ENCODE data around the gene MAPKBP1. TPM values are rescaled to one million over a fixed set of nuclear protein-coding genes. Genes with fewer than 3 reads are reported as not detected.
A peak's percentile ranks its signal among the peaks of the same experiment; 100 is the strongest.

MAPKBP1 gene
- total RNA-seq, 2 experiments from 2014 or later: 16.6 to 17.2 TPM

DNA sequence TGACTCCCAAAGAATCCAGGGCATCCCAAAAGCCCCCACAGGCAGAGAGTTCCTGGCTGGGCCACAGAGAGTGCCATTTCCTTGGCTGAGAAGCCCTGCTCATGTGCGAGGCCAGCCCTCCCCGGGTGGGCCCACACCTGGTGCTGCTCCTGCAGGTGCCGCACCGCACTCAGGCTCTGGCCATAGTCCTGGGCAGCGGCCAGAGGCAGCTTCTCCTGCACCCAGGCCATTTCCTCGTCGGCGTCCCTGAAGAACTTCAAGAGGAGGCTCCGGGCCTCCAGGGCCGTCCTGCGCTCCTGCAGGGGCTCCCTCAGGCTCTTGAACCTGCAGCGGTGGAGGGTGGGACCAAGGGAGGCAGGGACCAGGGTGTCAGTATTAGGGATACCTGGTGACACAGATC, 82.4 kb downstream of the MAPKBP1 start:
- intact Hi-C loops (cut with micrococcal nuclease): no loop called here
- peaks cover 5% of the 10 kb centered on the region for H3K4me1 Mint-ChIP-seq (ENCODE audit: low read depth)
- ATAC-seq (no peak), DNase-seq (no peak)
- TF ChIP-seq, protein P1, sequence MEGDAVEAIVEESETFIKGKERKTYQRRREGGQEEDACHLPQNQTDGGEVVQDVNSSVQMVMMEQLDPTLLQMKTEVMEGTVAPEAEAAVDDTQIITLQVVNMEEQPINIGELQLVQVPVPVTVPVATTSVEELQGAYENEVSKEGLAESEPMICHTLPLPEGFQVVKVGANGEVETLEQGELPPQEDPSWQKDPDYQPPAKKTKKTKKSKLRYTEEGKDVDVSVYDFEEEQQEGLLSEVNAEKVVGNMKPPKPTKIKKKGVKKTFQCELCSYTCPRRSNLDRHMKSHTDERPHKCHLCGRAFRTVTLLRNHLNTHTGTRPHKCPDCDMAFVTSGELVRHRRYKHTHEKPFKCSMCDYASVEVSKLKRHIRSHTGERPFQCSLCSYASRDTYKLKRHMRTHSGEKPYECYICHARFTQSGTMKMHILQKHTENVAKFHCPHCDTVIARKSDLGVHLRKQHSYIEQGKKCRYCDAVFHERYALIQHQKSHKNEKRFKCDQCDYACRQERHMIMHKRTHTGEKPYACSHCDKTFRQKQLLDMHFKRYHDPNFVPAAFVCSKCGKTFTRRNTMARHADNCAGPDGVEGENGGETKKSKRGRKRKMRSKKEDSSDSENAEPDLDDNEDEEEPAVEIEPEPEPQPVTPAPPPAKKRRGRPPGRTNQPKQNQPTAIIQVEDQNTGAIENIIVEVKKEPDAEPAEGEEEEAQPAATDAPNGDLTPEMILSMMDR (IDR thresholded peaks at IDR 0.05): no peak
- ChIA-PET POLR2A (no interaction called here), CTCF (no interaction called here)
- H3K27ac Mint-ChIP-seq: no peak overlapping the region
- H3K27me3 Mint-ChIP-seq: no peaks in the 10 kb centered on the region
- H3K9me3 Mint-ChIP-seq: no peaks in the 10 kb centered on the region
- no peak overlapping the region for H3K4me3 Mint-ChIP-seq
- H3K36me3 Mint-ChIP-seq (ENCODE audit: low read depth): no peaks in the 10 kb centered on the region

- peaks cover 5% of the 10 kb centered on the region for H3K4me1 Mint-ChIP-seq (ENCODE audit: low read depth)
- CTCF ChIA-PET: interaction anchor here (1.7 kb wide), 1 partner anchor 84 kb away, joined by 6 read pairs; the partner anchor contains the start of gene MAPKBP1
- no peak for DNase-seq
Measured at GRCh38 chr15:41857316-41857715, 83.0 kb downstream of the MAPKBP1 start.

GRCh38 chr15:41858756-41859155, 84.5 kb downstream of the MAPKBP1 start:
- H3K27ac Mint-ChIP-seq: no peak overlapping the region
- no peak for ATAC-seq
- TF ChIP-seq, protein P1 (IDR thresholded peaks at IDR 0.05): no peak
- DNase-seq: no peak
- H3K27me3 Mint-ChIP-seq: no peaks in the 10 kb centered on the region
- no peaks in the 10 kb centered on the region for H3K36me3 Mint-ChIP-seq (ENCODE audit: low read depth)
- no peak overlapping the region for H3K4me3 Mint-ChIP-seq
- intact Hi-C loops (cut with micrococcal nuclease): no loop called here
- ChIA-PET POLR2A (no interaction called here), CTCF (interaction anchor here (1.7 kb wide), 1 partner anchor 85 kb away, joined by 6 read pairs; the partner anchor contains the start of gene MAPKBP1)
- peaks cover 5% of the 10 kb centered on the region for H3K4me1 Mint-ChIP-seq (ENCODE audit: low read depth)
- H3K9me3 Mint-ChIP-seq: no peaks in the 10 kb centered on the region

More at GRCh38 chr15:41857316-41857715, 83.0 kb downstream of the MAPKBP1 start:
- Mint-ChIP-seq H3K9me3 (no peaks in the 10 kb centered on the region), H3K27ac (no peak overlapping the region), H3K27me3 (no peaks in the 10 kb centered on the region), H3K36me3 (ENCODE audit: low read depth) (no peaks in the 10 kb centered on the region), H3K4me3 (no peak overlapping the region)
- TF ChIP-seq, protein P1 (IDR thresholded peaks at IDR 0.05): no peak
- intact Hi-C loops (cut with micrococcal nuclease): no loop called here
- ATAC-seq: no peak
- POLR2A ChIA-PET: no interaction called here

DNA sequence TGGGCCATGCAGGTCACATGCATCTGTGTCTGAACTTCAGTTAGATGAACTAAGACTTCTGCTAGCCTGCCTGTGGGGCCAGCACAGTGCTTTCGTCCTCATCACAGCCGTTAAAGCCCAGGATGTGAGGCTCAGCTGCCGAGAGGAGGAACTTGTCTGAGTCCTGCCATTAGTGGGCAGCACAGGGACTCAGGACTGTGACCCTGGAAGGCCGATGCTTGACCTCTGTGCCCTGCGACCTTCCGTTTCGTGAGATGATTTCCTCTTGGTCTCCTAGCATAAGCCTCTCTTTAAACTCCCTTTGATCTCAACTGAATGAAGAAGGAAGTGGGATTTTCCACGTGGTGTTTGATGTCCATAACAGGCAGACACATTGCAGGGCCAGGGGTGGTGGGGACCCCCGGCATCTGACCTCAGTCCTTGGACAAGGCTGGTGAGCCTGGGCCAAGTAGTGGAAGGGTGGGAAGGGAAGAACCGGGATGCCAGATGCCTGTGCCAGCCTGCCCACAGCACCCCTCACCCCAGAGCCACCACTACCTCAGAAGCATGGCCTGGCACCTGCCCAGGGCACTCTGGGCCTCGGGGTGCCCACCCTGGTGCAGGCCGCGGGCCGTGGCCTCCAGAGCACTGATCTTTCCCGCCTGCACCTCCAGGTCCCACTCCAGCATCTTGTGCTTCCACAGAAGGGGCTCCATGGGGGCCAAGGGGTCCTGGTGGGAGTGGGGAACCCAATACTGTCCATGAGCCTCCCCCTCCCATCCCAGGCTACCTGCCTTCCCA, 86.0 kb downstream of the MAPKBP1 start:
- no peaks in the 10 kb centered on the region for H3K36me3 Mint-ChIP-seq (ENCODE audit: low read depth)
- H3K4me1 Mint-ChIP-seq (ENCODE audit: low read depth): peaks cover 5% of the 10 kb centered on the region
- no peaks in the 10 kb centered on the region for H3K27me3 Mint-ChIP-seq
- TF ChIP-seq, protein P1 (IDR thresholded peaks at IDR 0.05): no peak
- H3K4me3 Mint-ChIP-seq: no peak overlapping the region
- ChIA-PET CTCF (interaction anchor here (0.7 kb wide), 1 partner anchor 43 kb away, joined by 3 read pairs; no protein-coding TSS in a partner anchor), POLR2A (no interaction called here)
- no peaks in the 10 kb centered on the region for H3K9me3 Mint-ChIP-seq
- intact Hi-C loops (cut with micrococcal nuclease): no loop called here
- DNase-seq (no peak), ATAC-seq (peak; percentile 37)
- no peak overlapping the region for H3K27ac Mint-ChIP-seq

- H3K27ac Mint-ChIP-seq: no peak overlapping the region
- intact Hi-C loops (cut with micrococcal nuclease): no loop called here
- no peak for ATAC-seq
- no peaks in the 10 kb centered on the region for H3K36me3 Mint-ChIP-seq (ENCODE audit: low read depth)
- H3K4me3 Mint-ChIP-seq: no peak overlapping the region
- DNase-seq: no peak
- H3K9me3 Mint-ChIP-seq: no peaks in the 10 kb centered on the region
- POLR2A ChIA-PET: interaction anchor here (1.9 kb wide), 1 partner anchor 17 kb away, joined by 5 read pairs; no protein-coding TSS in a partner anchor
- TF ChIP-seq, protein P1 (IDR thresholded peaks at IDR 0.05): no peak
- no peaks in the 10 kb centered on the region for H3K27me3 Mint-ChIP-seq
- peaks cover 5% of the 10 kb centered on the region for H3K4me1 Mint-ChIP-seq (ENCODE audit: low read depth)
- CTCF ChIA-PET: interaction anchor here (0.9 kb wide), 1 partner anchor 19 kb away, joined by 3 read pairs; no protein-coding TSS in a partner anchor
Measured at GRCh38 chr15:41861736-41862356, 87.6 kb downstream of the MAPKBP1 start.
